ENCODE data around the gene ADCY2.

Gene ADCY2

GRCh38 chr5:7534505-7534904, 138.6 kb downstream of the ADCY2 start:
- TF ChIP-seq POLR2A (IDR thresholded peaks at IDR 0.05; ENCODE audit: low read length) (no peak), GATA1 (IDR thresholded peaks at IDR 0.05; ENCODE audit: low read depth, low read length) (no peak)
- DNase-seq: no peak

GRCh38 chr5:7537573-7537972, 141.6 kb downstream of the ADCY2 start:
- no peak for TF ChIP-seq GATA1 (IDR thresholded peaks at IDR 0.05; ENCODE audit: low read depth, low read length)
- TF ChIP-seq POLR2A (IDR thresholded peaks at IDR 0.05; ENCODE audit: low read length): no peak
- no peak for DNase-seq

DNA sequence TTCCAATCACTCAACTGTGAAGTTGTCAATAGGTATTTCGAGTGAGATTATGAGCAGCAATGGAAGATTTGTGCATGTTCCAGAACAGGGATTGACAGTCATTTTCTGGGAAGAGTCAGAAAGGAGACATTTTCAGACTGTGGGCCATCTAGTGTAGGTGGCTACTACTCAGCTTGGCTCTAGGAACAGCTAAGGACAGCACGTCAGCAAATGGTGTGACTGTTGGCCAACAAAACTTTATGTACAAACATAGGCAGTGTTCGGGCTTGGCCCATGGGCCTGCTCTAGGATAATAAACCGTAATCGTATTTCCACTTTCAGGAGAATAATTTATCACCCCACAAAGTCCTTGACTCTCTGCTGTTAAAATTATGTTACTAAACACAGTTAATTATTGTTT, 143.6 kb downstream of the ADCY2 start:
- TF ChIP-seq POLR2A (IDR thresholded peaks at IDR 0.05; ENCODE audit: low read length): no peak
- TF ChIP-seq GATA1 (IDR thresholded peaks at IDR 0.05; ENCODE audit: low read depth, low read length): no peak
- no peak for DNase-seq

- no peak for TF ChIP-seq GATA1 (IDR thresholded peaks at IDR 0.05; ENCODE audit: low read depth, low read length)
- TF ChIP-seq POLR2A (IDR thresholded peaks at IDR 0.05; ENCODE audit: low read length): no peak
- DNase-seq: no peak
Observed at GRCh38 chr5:7540736-7541485, 145.0 kb downstream of the ADCY2 start.

- DNase-seq: no peak
- no peak for TF ChIP-seq GATA1 (IDR thresholded peaks at IDR 0.05; ENCODE audit: low read depth, low read length)
- TF ChIP-seq POLR2A (IDR thresholded peaks at IDR 0.05; ENCODE audit: low read length): no peak
Observed at GRCh38 chr5:7541898-7542297, 146.0 kb downstream of the ADCY2 start.

DNA sequence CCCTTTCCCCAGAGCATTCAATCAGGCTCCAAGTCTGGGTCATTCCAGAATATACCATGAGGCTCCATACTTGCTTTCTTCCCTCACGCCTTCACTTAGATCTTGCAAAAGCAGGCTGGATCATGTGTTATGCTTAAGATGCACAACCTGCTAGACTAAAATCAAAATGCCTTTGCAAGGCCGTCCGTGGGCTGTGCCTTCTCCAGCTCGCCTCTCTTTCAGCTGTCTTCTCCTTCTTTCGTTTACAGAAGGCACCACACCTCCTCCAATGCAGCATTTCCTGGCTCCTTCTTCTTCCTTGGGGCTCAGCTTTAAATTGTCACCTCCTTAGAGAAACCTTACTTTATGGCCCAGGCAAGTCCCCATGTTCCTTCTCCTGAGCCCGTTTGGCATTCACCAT, 150.6 kb downstream of the ADCY2 start:
- no peak for DNase-seq
- TF ChIP-seq GATA1 (IDR thresholded peaks at IDR 0.05; ENCODE audit: low read depth, low read length): no peak
- no peak for TF ChIP-seq POLR2A (IDR thresholded peaks at IDR 0.05; ENCODE audit: low read length)

- TF ChIP-seq GATA1 (IDR thresholded peaks at IDR 0.05; ENCODE audit: low read depth, low read length) (no peak), POLR2A (IDR thresholded peaks at IDR 0.05; ENCODE audit: low read length) (no peak)
Observed at GRCh38 chr5:7548596-7548995, 152.7 kb downstream of the ADCY2 start.

DNA sequence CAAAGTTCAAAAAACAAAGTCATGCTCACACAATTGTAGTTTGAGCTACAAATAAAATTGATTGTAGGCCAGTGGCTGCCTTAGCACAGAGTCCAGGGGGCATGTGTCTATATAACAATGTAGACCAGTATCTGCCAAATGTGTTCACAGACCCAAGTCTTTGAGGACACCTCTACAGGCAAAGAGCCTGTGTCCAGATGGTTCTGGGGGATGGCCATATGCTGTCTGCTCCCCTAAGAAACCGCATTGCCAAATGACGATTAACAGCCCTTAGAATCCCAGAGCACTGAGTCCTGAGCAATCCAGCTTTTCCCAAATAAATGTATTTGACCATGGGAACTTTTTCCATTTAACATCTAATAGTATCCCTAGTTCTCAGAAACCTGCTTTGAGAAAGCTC, 169.6 kb downstream of the ADCY2 start:
- DNase-seq: no peak
- TF ChIP-seq GATA1 (IDR thresholded peaks at IDR 0.05; ENCODE audit: low read depth, low read length) (no peak), POLR2A (IDR thresholded peaks at IDR 0.05; ENCODE audit: low read length) (no peak)

More at GRCh38 chr5:7548596-7548995, 152.7 kb downstream of the ADCY2 start:
- DNase-seq: no peak

- no peak for DNase-seq
- TF ChIP-seq GATA1 (IDR thresholded peaks at IDR 0.05; ENCODE audit: low read depth, low read length) (no peak), POLR2A (IDR thresholded peaks at IDR 0.05; ENCODE audit: low read length) (no peak)
Observed at GRCh38 chr5:7576023-7576715, 180.2 kb downstream of the ADCY2 start.

GRCh38 chr5:7577381-7577780, 181.4 kb downstream of the ADCY2 start:
- TF ChIP-seq POLR2A (IDR thresholded peaks at IDR 0.05; ENCODE audit: low read length): no peak
- no peak for TF ChIP-seq GATA1 (IDR thresholded peaks at IDR 0.05; ENCODE audit: low read depth, low read length)

DNA sequence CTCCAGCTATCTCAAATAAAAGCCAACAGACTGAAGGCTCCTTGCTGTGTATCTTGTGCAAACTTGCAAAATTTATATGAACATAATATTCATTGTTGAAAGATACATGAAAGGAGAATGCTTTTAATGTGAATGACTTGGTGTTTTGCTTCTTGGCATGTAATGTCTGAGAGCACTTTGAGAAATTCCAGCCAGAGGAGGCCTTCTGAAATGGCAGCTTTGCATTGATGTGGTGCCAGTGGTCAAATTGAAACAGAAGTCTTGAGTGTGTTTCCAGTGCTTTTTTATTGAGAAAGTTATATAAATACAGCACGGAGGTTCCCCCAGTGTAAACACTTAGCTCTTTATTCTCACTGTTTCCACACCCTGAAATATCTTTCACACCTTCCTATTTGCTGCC, 182.1 kb downstream of the ADCY2 start:
- TF ChIP-seq GATA1 (IDR thresholded peaks at IDR 0.05; ENCODE audit: low read depth, low read length): no peak
- no peak for TF ChIP-seq POLR2A (IDR thresholded peaks at IDR 0.05; ENCODE audit: low read length)
- DNase-seq: no peak

More at GRCh38 chr5:7577381-7577780, 181.4 kb downstream of the ADCY2 start:
- no peak for DNase-seq

DNA sequence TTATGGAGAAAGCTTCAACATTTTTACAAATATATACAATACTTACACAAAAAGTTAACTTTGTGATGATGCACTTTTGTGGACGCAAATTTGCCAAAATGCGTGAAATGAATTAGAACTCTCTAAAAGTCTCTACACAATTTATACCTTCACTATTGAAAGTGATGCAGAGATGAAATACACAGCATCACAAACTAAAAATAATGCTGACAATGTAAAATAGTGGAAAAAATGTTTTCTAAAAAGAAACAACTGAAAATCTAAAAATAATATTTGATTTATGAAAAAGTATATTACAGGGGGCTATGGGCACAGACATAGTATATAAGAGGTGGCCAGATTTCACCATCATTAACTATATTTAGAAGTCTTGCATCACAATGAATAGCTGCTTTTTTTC, 188.8 kb downstream of the ADCY2 start:
- DNase-seq: no peak
- no peak for TF ChIP-seq GATA1 (IDR thresholded peaks at IDR 0.05; ENCODE audit: low read depth, low read length)
- no peak for TF ChIP-seq POLR2A (IDR thresholded peaks at IDR 0.05; ENCODE audit: low read length)

DNA sequence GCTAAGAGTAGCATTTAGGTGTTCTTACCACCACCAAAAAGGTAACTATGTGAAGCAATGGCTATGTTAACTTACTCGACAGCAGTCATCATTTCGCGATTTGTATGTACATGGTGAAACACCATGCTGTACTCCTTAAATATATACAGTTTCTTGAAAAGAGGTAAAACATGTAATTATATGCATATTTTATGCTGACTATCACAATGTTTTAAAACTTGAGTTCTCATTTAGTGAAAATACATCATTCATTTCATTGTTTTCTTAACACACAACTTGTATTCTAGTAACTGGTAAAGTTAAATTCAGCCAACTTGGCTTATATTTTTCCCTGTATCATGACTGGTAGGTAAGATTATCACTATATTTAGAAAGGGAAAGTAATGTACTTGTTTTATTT, 189.9 kb downstream of the ADCY2 start:
- no peak for DNase-seq
- no peak for TF ChIP-seq GATA1 (IDR thresholded peaks at IDR 0.05; ENCODE audit: low read depth, low read length)
- TF ChIP-seq POLR2A (IDR thresholded peaks at IDR 0.05; ENCODE audit: low read length): no peak

DNA sequence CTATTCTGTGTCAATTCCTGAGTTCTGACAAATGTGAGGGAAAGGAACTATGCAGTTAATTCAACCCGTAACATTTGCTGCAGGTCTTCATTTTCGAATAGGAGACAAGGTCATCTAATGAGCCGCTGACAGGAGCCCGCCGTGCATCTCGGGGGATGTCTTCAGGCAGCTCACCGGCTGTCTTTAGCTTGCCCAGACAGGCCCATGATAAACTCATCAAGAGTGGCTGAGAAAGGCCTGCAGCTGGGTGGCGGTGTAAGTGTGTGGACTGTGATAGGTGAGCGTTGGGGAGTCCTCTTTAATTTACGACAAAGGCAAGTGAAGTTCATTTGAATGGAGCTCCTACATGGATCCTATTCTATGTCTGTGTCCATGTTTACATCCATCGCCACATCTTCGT, 190.5 kb downstream of the ADCY2 start:
- TF ChIP-seq POLR2A (IDR thresholded peaks at IDR 0.05; ENCODE audit: low read length): no peak
- TF ChIP-seq GATA1 (IDR thresholded peaks at IDR 0.05; ENCODE audit: low read depth, low read length): no peak
- DNase-seq: no peak

GRCh38 chr5:7589800-7590199, 193.9 kb downstream of the ADCY2 start:
- no peak for DNase-seq
- no peak for TF ChIP-seq GATA1 (IDR thresholded peaks at IDR 0.05; ENCODE audit: low read depth, low read length)
- no peak for TF ChIP-seq POLR2A (IDR thresholded peaks at IDR 0.05; ENCODE audit: low read length)
